Left lung (tissue), 10 donors: ENCODE results near the gene UBXN1. TPM values are rescaled to one million over a fixed set of nuclear protein-coding genes. Genes with fewer than 3 reads are reported as not detected.
A peak's percentile ranks its signal among the peaks of the same experiment; 100 is the strongest.

ENCODE experiments used
- ATAC-seq: fragments of 200-7000 bp; cut with Tn5 transposase; one replicate; pipeline ENCODE4 v1.9.1; 2020; ENCODE audit warnings: moderate library complexity
- DNase-seq, 4 donors: peaks; one replicate each; pipeline ENCODE4 v3.0.0-alpha.2; 2013 to 2020
- H3K27ac ChIP-seq, 2 donors: fragments of 200-600 bp; sonication (generic) in 1 of 2; one replicate each; pipeline versions ENCODE4 v1.5.0 to v1.8.0; 2020 to 2021
- H3K27me3 ChIP-seq, 2 donors: fragments of 200-600 bp; sonication (generic) in 1 of 2; one replicate each; pipeline versions ENCODE4 v1.5.0 to v1.8.0; 2020 to 2021
- H3K36me3 ChIP-seq, 2 donors: fragments of 200-600 bp; sonication (generic) in 1 of 2; one replicate each; pipeline versions ENCODE4 v1.5.0 to v1.8.0; 2020 to 2021
- H3K4me1 ChIP-seq, 2 donors: fragments of 200-600 bp; one replicate each; pipeline ENCODE4 v1.8.0; 2021
- H3K4me3 ChIP-seq, 2 donors: fragments of 200-600 bp; sonication (generic) in 1 of 2; one replicate each; pipeline versions ENCODE4 v1.5.0 to v1.8.0; 2020 to 2021; ENCODE audit warnings: mild to moderate bottlenecking in 1 of 2
- H3K9me3 ChIP-seq, 2 donors: fragments of 200-600 bp; sonication (generic) in 1 of 2; one replicate each; pipeline versions ENCODE4 v1.5.0 to v1.8.0; 2020 to 2021
- CTCF ChIP-seq, 2 donors: fragments of 200-600 bp; sonication (generic) in 1 of 2; IDR thresholded peaks; one replicate each; pipeline versions ENCODE4 v1.5.0 to v1.8.0; 2021; ENCODE audit warnings: antibody characterized with exemption in 2 of 2
- intact Hi-C, 2 donors: fragments of 100-400 bp; cut with DNase I; formaldehyde crosslinking; loops; one replicate each; pipeline versions ENCODE4 v1.11.2 to v1.14.2; 2022
- polyA plus RNA-seq, 6 donors: library from polyadenylated mRNA; unstranded; fragments of 120-200 nt; gene quantifications; one replicate each; pipeline ENCODE4 v1.2.1, GENCODE V29; 2013; ENCODE audit not compliant: insufficient read length in 6 of 6
- total RNA-seq, 2 donors: library from RNA; stranded (reverse); fragmentation: NEBNext Ultra II Directional; extraction: Animal tissue kit (Norgen Biotek cat#: 25700); gene quantifications; one replicate each; pipeline ENCODE4 v1.2.1, GENCODE V29; 2021
- donor health status: DM: no; HTN: yes; CAD: no.
- donor health status: DM: no; HTN: no; CAD: no.

Gene UBXN1
- total and polyA plus RNA-seq, 8 donors = 67.5 to 169 (median 145) TPM

GRCh38 chr11:62727165-62727871 is 48.4 kb upstream of the UBXN1 start, which contains the start of gene HNRNPUL2:
Gene HNRNPUL2, minus strand, starts transcription at chr11:62727457. Its CDS starts 301 bp downstream, at chr11:62727156.
- no peak for TF ChIP-seq CTCF (IDR thresholded peaks at IDR 0.05)
- Histone ChIP-seq H3K36me3 (peaks cover 7 to 27% of the 10 kb centered on the region in 2 donors), H3K4me3 (peak within 1 kb of the TSS; percentile 95 to 96), H3K27ac (peak within 1 kb of the TSS; percentile 94 to 98), H3K4me1 (peaks cover 28 to 58% of the 10 kb centered on the region in 2 donors), H3K9me3 (no peaks in the 10 kb centered on the region), H3K27me3 (no peaks in the 10 kb centered on the region)
- intact Hi-C loops = no loop called here
- ATAC-seq (peak; percentile 89), DNase-seq (peak; percentile 99 to 100 (median 100))

- no peaks in the 10 kb centered on the region for H3K27me3 ChIP-seq
- H3K4me3 ChIP-seq = peak overlapping the region; percentile 95 to 96
- ATAC-seq (peak; percentile 1), DNase-seq (peak in 2 of 4 donors; percentile 53 to 95)
- H3K27ac ChIP-seq = peak overlapping the region; percentile 94 to 98
- peaks cover 28 to 57% of the 10 kb centered on the region in 2 donors for H3K4me1 ChIP-seq
- TF ChIP-seq CTCF (IDR thresholded peaks at IDR 0.05) = no peak
- no peaks in the 10 kb centered on the region for H3K9me3 ChIP-seq
- peaks cover 10 to 32% of the 10 kb centered on the region in 2 donors for H3K36me3 ChIP-seq
- intact Hi-C loops = no loop called here
These were observed 48.0 kb upstream of the UBXN1 start for GRCh38 chr11:62726915-62727164.

DNA sequence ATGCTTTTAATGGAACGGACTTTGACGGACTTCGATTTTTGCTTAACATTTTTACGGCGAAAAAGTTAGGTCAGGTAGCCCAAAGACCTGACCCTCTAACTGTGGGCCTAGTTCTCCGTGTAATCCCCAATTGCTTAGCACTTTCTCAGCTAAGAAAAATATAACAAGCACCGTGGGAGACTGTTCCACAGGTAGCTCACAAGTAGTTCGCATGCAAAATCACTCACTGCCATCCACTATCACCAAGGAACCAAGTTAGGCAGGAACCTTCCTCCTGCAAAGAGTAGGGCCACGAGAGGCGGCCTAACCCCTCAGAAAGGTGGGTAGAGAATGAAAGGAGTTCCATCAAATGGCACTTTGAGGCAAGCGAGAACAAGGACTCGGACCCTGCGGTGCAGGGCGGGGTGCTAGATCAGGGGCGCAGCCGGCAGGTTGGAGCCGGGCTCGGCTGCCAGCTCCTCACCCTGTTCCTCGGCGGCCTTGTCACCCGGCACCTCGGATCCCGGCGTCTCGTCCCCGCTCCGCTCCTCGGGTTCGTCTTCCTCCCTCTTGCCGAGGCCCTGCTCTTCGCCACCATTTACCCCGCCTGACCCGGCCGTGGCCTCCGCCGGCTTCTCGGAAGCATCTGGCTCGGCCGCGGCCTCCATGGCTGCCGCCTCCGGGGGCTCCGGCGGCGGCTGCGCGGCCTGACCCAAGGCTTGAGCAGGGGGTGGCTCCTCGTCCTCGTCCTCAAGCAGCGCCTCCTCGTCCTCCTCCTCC is 47.5 kb upstream of the UBXN1 start:
- H3K9me3 ChIP-seq = no peaks in the 10 kb centered on the region
- H3K36me3 ChIP-seq = peaks cover 12 to 33% of the 10 kb centered on the region in 2 donors
- DNase-seq = no peak
- no peaks in the 10 kb centered on the region for H3K27me3 ChIP-seq
- H3K4me3 ChIP-seq = peak overlapping the region; percentile 95 to 96
- peaks cover 28 to 53% of the 10 kb centered on the region in 2 donors for H3K4me1 ChIP-seq
- no peak for TF ChIP-seq CTCF (IDR thresholded peaks at IDR 0.05)
- no peak for ATAC-seq
- H3K27ac ChIP-seq = peak overlapping the region; percentile 94 to 98
- intact Hi-C loops = no loop called here

GRCh38 chr11:62725646-62726045 is 46.8 kb upstream of the UBXN1 start:
- peak overlapping the region; percentile 95 to 96 for H3K4me3 ChIP-seq
- peaks cover 17 to 35% of the 10 kb centered on the region in 2 donors for H3K36me3 ChIP-seq
- H3K27ac ChIP-seq = peak overlapping the region; percentile 94 to 98
- no peak for DNase-seq
- intact Hi-C loops = no loop called here
- TF ChIP-seq CTCF (IDR thresholded peaks at IDR 0.05) = no peak
- no peaks in the 10 kb centered on the region for H3K9me3 ChIP-seq
- H3K27me3 ChIP-seq = no peaks in the 10 kb centered on the region
- ATAC-seq = no peak
- H3K4me1 ChIP-seq = peaks cover 28 to 46% of the 10 kb centered on the region in 2 donors

- H3K4me3 ChIP-seq = peak overlapping the region in 1 of 2 donors; percentile 95
- no peak for TF ChIP-seq CTCF (IDR thresholded peaks at IDR 0.05)
- DNase-seq (no peak), ATAC-seq (no peak)
- peaks cover 22 to 50% of the 10 kb centered on the region in 2 donors for H3K36me3 ChIP-seq
- H3K27ac ChIP-seq = no peak overlapping the region
- H3K27me3 ChIP-seq = no peaks in the 10 kb centered on the region
- H3K9me3 ChIP-seq = no peaks in the 10 kb centered on the region
- intact Hi-C loops = no loop called here
- H3K4me1 ChIP-seq = peaks cover 15 to 31% of the 10 kb centered on the region in 2 donors
These were observed 45.3 kb upstream of the UBXN1 start for GRCh38 chr11:62724171-62724570.
